ENCODE data around the gene TRDMT1. TPM values are rescaled to one million over a fixed set of nuclear protein-coding genes. Genes with fewer than 3 reads are reported as not detected.

The TRDMT1 gene, protein sequence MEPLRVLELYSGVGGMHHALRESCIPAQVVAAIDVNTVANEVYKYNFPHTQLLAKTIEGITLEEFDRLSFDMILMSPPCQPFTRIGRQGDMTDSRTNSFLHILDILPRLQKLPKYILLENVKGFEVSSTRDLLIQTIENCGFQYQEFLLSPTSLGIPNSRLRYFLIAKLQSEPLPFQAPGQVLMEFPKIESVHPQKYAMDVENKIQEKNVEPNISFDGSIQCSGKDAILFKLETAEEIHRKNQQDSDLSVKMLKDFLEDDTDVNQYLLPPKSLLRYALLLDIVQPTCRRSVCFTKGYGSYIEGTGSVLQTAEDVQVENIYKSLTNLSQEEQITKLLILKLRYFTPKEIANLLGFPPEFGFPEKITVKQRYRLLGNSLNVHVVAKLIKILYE
- total RNA-seq (ENCODE audit: low replicate concordance), result 11.9 and 19.1 TPM in 2 replicates

DNA sequence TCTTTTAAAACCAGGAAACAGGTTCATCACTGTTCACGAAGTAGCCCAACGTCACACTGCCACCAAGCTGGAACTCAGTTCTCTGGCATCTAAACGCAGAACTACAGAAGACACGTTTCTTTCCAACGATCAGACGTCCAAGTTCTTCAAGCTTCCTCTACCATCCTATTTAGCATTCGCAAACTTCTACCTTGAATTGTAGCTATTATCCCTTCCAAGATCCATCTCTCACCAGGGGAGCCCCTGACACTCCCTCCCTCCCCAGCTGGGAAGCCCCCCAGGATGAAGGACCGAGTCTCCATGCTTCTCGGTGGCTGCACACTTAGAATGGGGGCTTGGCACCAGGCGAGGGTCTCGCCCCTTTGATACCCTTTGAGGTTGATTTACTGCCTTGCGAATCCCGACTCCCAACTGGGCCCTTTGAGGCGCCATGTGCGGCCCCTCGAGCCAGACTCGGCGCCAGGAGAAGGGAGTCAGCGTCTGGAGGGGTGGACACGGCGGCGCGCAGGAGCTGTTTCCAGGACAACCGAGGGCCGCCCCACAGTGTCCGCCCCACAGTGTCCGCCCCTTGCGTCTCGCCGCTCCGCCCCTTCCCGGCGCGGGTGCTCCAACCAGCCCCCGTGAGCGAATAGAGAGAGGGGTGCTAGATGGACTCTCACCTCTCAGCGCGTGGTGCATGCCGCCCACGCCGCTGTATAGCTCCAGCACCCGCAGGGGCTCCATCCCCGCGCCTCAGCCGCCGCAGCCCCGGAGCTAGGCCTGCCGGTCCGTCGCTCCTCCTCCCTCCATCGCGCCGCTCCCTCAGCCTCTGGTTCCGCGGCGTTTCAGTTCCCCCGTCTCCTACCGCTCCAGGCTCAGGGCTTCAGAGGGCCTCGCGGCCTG lies at the start of gene TRDMT1:
Gene TRDMT1, minus strand, starts transcription at position 761 of the 882 bp plus-strand sequence. Its CDS starts 38 bp downstream, at position 723.
- TF ChIP-seq, protein P1, sequence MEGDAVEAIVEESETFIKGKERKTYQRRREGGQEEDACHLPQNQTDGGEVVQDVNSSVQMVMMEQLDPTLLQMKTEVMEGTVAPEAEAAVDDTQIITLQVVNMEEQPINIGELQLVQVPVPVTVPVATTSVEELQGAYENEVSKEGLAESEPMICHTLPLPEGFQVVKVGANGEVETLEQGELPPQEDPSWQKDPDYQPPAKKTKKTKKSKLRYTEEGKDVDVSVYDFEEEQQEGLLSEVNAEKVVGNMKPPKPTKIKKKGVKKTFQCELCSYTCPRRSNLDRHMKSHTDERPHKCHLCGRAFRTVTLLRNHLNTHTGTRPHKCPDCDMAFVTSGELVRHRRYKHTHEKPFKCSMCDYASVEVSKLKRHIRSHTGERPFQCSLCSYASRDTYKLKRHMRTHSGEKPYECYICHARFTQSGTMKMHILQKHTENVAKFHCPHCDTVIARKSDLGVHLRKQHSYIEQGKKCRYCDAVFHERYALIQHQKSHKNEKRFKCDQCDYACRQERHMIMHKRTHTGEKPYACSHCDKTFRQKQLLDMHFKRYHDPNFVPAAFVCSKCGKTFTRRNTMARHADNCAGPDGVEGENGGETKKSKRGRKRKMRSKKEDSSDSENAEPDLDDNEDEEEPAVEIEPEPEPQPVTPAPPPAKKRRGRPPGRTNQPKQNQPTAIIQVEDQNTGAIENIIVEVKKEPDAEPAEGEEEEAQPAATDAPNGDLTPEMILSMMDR (IDR thresholded peaks at IDR 0.05; ENCODE audit: insufficient read depth, low read length), result no peak
- peak; percentile 87 for DNase-seq (ENCODE audit: low read depth)

DNA sequence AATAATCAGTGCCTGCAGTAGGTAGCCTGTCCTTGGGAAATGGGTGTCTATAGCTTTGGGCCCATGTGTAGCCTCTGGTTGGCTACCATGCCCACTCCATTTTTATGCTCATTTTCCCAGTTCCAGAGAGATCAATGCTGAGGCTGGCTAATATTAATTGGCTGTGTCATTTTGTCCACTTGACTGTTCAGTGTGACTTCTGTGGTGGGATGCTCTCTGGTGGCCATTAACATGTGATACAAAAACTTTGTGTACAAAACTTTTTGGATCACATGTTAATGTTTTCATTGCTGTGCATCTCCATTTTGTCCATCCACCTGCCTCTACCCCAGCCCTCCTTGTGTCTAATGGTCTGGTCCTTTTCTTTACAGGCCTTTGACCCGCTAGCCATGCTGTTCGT lies 49.3 kb upstream of the TRDMT1 start:
- TF ChIP-seq, protein P1 (IDR thresholded peaks at IDR 0.05; ENCODE audit: insufficient read depth, low read length), result no peak
- DNase-seq (ENCODE audit: low read depth), result no peak
- no peak overlapping the region for H3K4me3 ChIP-seq (ENCODE audit: low read depth, low read length)

More for the DNA sequence above, at the start of gene TRDMT1:
- H3K4me3 ChIP-seq (ENCODE audit: low read depth, low read length), result peak within 1 kb of the TSS; percentile 74

DNA sequence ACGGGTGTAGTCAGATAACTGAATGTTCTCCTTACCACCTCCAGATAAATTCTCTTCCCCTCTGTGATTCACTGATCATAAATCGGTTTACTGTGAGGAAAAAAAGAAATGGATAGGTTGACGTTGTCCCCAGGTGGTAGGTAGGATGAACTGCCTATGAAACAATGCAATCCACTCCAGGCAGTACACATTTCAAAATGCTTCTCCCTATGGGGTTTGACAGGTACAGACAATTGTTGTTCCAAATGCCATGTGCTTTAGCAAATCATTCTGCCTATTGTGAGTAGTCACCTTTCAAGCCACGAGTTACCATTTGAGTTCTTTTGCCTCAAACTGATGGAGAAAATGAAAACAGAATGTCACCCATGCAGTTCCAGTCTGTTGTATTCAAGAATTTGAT lies 48.3 kb upstream of the TRDMT1 start:
- TF ChIP-seq, protein P1 (IDR thresholded peaks at IDR 0.05; ENCODE audit: insufficient read depth, low read length), result peak; percentile 68
- H3K4me3 ChIP-seq (ENCODE audit: low read depth, low read length), result no peak overlapping the region
- DNase-seq (ENCODE audit: low read depth), result peak; percentile 47

DNA sequence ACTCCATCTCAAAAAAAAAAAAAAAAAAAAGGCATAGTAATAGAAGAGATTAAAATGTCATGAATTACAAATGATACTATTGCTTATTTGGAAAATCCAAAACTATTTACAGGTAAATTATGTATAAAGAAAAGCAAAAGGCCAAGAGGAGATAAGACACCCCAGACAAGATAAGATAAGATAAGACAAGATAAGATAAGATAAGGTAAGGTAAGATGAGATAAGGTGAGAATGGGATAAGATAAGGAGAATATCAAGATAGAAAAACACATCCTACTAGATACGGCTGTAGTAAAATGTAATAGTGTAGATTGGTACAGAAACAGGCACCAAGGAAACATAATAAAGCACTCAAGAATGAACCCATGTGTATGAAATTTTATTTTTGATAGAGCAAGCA lies 47.5 kb upstream of the TRDMT1 start:
- TF ChIP-seq, protein P1 (IDR thresholded peaks at IDR 0.05; ENCODE audit: insufficient read depth, low read length), result no peak

DNA sequence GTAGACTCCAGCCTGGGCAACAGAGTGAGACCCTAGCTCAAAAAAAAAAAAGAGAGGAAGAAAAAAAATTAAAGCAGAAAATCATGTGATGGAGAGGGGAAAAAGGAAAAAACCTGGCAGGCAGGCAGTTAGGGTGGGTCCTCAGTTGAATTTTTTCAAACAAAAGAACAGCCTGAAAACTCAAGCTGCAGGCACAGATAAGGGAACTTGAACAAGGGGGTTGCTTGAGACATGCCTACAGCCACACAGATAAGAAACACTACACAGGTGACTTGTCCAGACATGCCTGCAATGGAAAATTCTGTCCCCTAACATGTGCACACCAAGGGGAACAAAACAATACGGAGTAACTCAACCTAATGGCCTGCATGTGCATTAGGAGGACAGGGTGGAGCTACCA lies 45.7 kb upstream of the TRDMT1 start:
- no peak overlapping the region for H3K4me3 ChIP-seq (ENCODE audit: low read depth, low read length)
- DNase-seq (ENCODE audit: low read depth), result no peak
- TF ChIP-seq, protein P1 (IDR thresholded peaks at IDR 0.05; ENCODE audit: insufficient read depth, low read length), result no peak

More for the DNA sequence above, 47.5 kb upstream of the TRDMT1 start:
- no peak overlapping the region for H3K4me3 ChIP-seq (ENCODE audit: low read depth, low read length)
- DNase-seq (ENCODE audit: low read depth), result peak; percentile 17

DNA sequence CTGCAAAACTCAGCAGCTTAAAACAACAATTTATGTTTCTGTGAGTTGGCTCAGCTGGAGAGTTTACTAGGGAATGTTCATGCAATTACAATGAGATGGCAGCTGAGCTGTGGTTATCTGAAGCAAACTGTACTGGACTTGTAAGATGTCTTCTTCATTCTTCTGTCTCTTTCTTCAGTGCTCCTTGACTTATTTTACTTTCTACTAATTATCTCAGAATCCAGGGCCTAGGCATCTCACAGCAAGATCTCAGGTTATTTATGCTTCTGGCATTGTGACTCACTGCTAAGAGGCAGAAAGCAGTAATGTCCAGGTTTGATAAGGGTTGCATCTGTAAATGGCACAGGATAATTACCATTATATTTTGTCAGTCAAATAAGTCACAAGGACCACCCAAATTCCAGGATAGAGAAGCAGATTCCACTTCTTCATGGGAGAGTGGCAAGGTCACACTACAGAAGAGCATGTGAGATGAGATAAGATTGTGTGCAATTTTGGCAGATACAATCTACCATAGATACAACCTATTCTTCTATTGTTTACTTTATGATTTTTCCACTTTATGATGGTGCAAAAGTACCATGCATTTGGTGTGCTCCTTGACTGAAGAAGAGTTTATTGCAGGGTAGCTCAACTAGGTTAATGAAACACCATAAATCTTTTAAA lies 43.4 kb upstream of the TRDMT1 start:
- peak; percentile 34 for DNase-seq (ENCODE audit: low read depth)
- TF ChIP-seq, protein P1 (IDR thresholded peaks at IDR 0.05; ENCODE audit: insufficient read depth, low read length), result no peak

More for the DNA sequence above, 43.4 kb upstream of the TRDMT1 start:
- H3K4me3 ChIP-seq (ENCODE audit: low read depth, low read length), result no peak overlapping the region

Data from fibroblast of the aortic adventitia (primary cell).